Jurkat, Clone E6-1 (cell line): ENCODE data around the gene ELOA2.
"Not testable (repeated sequence)": the region's sequence is repeated elsewhere in the genome, so short reads cannot be mapped to it uniquely, and the experiment has no call there.

Source experiments
- DNase-seq: peaks from one replicate; pipeline ENCODE4 v3.0.0-alpha.2; 2011; ENCODE audit warnings: low read depth, low spot score
- H3K4me3 ChIP-seq: 2 replicates; pipeline ENCODE4 v1.5.1; 2011; ENCODE audit warnings: mild to moderate bottlenecking, low read length, control low read depth, moderate library complexity

The ELOA2 gene

GRCh38 chr18:47023769-47024465, 11.5 kb downstream of the ELOA2 start:
- not testable (repeated sequence) for H3K4me3 ChIP-seq, DNase-seq

GRCh38 chr18:47022821-47023220, 12.6 kb downstream of the ELOA2 start:
- DNase-seq, H3K4me3 ChIP-seq: not testable (repeated sequence)

DNA sequence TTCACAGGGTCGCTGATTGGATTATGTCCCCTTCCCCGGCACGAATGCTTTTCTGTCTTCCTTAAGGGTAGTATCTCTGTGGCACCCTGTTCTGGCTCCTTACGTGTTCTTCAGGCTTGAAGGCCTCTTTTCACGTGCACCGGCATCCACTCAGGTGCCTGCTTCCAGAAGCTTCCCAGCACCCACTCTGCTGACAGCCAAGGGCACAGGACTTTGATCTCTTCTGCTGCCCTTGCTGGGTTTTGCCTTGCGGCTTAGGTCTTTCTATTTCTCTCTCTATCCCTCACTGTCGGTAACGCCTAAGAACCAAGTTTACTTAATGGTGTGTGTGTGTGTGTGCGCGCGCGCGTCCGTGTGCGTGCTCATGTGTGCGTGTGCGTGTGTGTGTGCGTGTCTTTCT, 14.7 kb downstream of the ELOA2 start:
- not testable (repeated sequence) for H3K4me3 ChIP-seq

DNA sequence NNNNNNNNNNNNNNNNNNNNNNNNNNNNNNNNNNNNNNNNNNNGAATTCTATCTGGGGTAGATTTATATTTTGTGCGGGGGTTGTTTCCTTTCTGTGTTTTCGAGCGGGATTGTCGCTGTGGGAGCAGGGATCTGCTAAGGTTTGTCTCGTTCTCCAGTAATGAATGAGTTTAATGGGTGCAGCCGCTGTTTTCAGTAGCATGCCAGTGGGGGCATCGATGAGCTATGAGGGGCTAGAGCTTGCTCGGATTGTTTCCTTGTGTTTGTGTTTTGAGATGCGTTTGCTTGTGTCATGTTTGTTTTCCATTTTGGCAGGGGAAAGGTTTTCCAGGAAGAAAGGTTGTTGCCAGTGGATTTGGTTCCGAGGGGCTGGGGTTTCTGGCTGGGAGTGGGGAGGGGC, 15.6 kb downstream of the ELOA2 start:
- not testable (repeated sequence) for H3K4me3 ChIP-seq, DNase-seq

More for the DNA sequence above, 14.7 kb downstream of the ELOA2 start:
- not testable (repeated sequence) for DNase-seq
